PFSK-1 (cell line): ENCODE results near the gene RELA.

Experiments
- FOXP2 ChIP-seq: optimal IDR thresholded peaks from 2 replicates; pipeline ENCODE3; 2011; ENCODE audit warnings: borderline replicate concordance, control low read depth, inconsistent platforms; ENCODE audit not compliant: insufficient read depth; ENCODE audit errors: extremely low read length, extremely low read depth
- POLR2AphosphoS5 ChIP-seq: IDR thresholded peaks from 2 replicates; pipeline ENCODE4 v1.6.1; 2012; ENCODE audit warnings: low read depth, mild to moderate bottlenecking, control low read depth, low read length, moderate library complexity
- SIN3A ChIP-seq: IDR thresholded peaks from 2 replicates; pipeline ENCODE4 v1.6.1; 2012; ENCODE audit warnings: mild to moderate bottlenecking, low read length, moderate library complexity, borderline replicate concordance; ENCODE audit not compliant: insufficient read depth
- TAF1 ChIP-seq: IDR thresholded peaks from 2 replicates; pipeline ENCODE4 v1.6.1; 2012; ENCODE audit warnings: low read length, control low read depth, borderline replicate concordance; ENCODE audit not compliant: insufficient read depth
- TF ChIP-seq, protein P1 (sequence below), 2 experiments: IDR thresholded peaks; 2 replicates each; pipeline versions ENCODE4 v1.6.1 to v1.8.0; 2011 to 2012; ENCODE audit warnings: low read depth in 2 of 2, low read length in 2 of 2, control low read depth in 1 of 2, inconsistent platforms in 1 of 2, mild to moderate bottlenecking in 1 of 2, moderate library complexity in 1 of 2; ENCODE audit not compliant: insufficient read depth in 1 of 2

RELA gene

DNA sequence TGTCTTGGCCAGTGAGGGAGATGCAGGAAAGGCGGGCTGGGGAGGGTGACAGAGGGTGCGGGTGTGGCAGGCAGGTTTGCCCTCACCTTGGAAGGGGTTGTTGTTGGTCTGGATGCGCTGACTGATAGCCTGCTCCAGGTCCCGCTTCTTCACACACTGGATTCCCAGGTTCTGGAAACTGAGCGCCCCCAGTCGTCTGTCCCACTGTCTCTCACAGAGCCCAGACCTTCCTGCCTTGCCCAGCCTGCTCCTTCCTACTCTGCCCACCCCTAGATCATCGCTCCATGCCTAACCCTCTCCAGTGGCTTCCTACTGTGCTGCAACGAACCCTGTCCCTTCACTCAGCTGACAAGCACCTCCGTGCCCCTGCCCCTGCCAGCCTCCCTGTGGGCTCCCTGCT lies 2.7 kb downstream of the RELA start:
- TF ChIP-seq, protein P1, sequence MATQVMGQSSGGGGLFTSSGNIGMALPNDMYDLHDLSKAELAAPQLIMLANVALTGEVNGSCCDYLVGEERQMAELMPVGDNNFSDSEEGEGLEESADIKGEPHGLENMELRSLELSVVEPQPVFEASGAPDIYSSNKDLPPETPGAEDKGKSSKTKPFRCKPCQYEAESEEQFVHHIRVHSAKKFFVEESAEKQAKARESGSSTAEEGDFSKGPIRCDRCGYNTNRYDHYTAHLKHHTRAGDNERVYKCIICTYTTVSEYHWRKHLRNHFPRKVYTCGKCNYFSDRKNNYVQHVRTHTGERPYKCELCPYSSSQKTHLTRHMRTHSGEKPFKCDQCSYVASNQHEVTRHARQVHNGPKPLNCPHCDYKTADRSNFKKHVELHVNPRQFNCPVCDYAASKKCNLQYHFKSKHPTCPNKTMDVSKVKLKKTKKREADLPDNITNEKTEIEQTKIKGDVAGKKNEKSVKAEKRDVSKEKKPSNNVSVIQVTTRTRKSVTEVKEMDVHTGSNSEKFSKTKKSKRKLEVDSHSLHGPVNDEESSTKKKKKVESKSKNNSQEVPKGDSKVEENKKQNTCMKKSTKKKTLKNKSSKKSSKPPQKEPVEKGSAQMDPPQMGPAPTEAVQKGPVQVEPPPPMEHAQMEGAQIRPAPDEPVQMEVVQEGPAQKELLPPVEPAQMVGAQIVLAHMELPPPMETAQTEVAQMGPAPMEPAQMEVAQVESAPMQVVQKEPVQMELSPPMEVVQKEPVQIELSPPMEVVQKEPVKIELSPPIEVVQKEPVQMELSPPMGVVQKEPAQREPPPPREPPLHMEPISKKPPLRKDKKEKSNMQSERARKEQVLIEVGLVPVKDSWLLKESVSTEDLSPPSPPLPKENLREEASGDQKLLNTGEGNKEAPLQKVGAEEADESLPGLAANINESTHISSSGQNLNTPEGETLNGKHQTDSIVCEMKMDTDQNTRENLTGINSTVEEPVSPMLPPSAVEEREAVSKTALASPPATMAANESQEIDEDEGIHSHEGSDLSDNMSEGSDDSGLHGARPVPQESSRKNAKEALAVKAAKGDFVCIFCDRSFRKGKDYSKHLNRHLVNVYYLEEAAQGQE (IDR thresholded peaks at IDR 0.05; ENCODE audit: insufficient read depth in 1 of 2, low read depth in 2 of 2, low read length in 2 of 2), result no peak
- TF ChIP-seq SIN3A (no peak), TAF1 (no peak), FOXP2 (no peak)

DNA sequence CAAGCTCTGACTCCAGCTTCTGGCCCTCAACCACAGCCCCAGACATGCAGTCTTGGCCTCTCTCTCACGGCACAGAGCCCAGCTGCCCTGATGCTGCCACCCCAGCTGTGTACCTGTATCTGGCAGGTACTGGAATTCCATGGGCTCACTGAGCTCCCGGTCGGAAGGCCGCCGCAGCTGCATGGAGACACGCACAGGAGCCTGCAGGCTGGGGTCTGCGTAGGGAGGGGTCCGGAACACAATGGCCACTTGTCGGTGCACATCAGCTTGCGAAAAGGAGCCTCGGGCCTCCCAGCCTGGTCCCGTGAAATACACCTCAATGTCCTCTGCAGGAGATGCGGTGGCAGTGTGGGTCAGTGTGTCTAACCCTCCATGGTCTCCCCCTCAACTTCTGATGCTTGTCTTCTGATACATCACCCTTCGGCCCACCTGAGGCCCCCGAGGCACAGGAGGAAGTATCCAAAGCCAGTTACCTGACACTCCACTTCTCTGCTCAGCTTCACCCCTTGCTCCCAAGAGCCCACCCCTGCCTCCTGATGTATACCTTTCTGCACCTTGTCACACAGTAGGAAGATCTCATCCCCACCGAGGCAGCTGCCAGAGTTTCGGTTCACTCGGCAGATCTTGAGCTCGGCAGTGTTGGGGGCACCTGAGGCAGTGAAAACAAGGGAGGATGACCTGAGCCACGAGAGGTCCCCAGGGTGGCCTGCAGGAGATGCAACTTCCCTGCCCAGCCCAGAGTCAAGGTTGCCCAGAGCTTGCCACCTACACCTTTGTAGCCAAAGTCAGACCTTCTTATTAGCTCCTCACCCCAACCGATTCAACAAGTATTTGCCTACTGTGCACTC lies 4.3 kb downstream of the RELA start:
- TF ChIP-seq, protein P1 (IDR thresholded peaks at IDR 0.05; ENCODE audit: insufficient read depth in 1 of 2, low read depth in 2 of 2, low read length in 2 of 2), result no peak
- TF ChIP-seq POLR2AphosphoS5, result no peak
- no peak for TF ChIP-seq TAF1
- no peak for TF ChIP-seq FOXP2
- no peak for TF ChIP-seq SIN3A

DNA sequence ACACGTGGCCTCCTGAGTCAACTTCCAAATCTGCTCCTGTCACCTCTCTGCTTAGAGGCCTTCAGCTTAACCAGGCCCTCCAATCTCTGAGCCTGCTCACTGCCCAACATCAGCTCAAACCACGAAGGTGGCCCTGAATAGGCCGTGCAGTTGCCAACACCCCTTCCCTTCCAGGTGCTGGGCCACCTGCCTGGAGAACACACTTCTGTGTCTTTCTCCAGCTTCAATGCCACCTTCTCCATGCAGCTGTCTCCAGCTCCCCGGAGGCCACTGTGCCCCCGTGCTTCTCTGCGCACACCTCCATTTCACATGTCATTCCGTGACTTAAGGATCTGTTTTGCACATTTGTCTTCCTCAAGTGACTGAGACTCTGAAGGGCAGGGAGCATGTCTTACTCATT lies 5.3 kb downstream of the RELA start:
- TF ChIP-seq, protein P1 (IDR thresholded peaks at IDR 0.05; ENCODE audit: insufficient read depth in 1 of 2, low read depth in 2 of 2, low read length in 2 of 2), result no peak
- TF ChIP-seq TAF1, result no peak
- TF ChIP-seq FOXP2, result no peak
- no peak for TF ChIP-seq POLR2AphosphoS5
- TF ChIP-seq SIN3A, result no peak

DNA sequence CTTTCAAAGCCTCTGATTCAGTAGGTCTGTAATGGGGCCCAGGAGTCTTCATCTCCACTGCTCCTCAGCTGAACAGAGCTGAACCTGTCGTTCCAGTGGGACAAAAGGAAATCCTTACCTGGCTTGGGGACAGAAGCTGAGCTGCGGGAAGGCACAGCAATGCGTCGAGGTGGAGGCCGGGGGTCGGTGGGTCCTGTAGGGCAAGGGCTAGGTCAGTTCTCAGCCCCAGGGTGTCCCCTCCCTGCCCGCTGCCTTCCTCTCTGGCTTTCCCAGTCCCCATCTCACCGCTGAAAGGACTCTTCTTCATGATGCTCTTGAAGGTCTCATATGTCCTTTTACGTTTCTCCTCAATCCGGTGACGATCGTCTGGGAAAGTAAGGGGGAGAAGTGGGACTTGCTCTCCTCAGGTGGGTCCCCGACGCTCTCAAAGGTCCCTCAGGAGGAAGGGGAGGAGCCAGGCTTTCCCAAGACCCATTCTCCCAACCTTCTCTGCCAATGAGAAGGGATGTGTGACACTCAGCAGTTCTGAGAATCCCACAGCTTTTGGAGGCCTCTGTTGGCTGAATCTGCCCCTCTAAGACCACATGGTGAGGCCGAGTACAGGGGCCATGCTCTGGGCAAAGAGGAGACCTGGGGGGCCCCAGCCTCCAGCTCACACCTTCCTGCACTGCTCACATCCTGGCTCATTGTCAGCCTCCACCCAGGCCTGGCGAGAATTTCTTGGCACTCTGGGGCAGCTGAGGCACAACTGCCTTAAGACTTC lies 7.0 kb downstream of the RELA start:
- TF ChIP-seq FOXP2 (no peak), SIN3A (no peak), POLR2AphosphoS5 (no peak; the same call in 1 of the 2 replicates), TAF1 (no peak)
- TF ChIP-seq, protein P1 (IDR thresholded peaks at IDR 0.05; ENCODE audit: insufficient read depth in 1 of 2, low read depth in 2 of 2, low read length in 2 of 2), result no peak
